HG03571 (cell line): ENCODE measurements around the gene PPP1R3E.
"Not testable (repeated sequence)": the region's sequence is repeated elsewhere in the genome, so short reads cannot be mapped to it uniquely, and the experiment has no call there.

Experiments used
- ATAC-seq: cut with Tn5 transposase; IDR thresholded peaks from one replicate; pipeline ENCODE4 v1.9.1; 2021; ENCODE audit not compliant: unreplicated experiment

Gene PPP1R3E, protein sequence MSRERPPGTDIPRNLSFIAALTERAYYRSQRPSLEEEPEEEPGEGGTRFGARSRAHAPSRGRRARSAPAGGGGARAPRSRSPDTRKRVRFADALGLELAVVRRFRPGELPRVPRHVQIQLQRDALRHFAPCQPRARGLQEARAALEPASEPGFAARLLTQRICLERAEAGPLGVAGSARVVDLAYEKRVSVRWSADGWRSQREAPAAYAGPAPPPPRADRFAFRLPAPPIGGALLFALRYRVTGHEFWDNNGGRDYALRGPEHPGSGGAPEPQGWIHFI

DNA sequence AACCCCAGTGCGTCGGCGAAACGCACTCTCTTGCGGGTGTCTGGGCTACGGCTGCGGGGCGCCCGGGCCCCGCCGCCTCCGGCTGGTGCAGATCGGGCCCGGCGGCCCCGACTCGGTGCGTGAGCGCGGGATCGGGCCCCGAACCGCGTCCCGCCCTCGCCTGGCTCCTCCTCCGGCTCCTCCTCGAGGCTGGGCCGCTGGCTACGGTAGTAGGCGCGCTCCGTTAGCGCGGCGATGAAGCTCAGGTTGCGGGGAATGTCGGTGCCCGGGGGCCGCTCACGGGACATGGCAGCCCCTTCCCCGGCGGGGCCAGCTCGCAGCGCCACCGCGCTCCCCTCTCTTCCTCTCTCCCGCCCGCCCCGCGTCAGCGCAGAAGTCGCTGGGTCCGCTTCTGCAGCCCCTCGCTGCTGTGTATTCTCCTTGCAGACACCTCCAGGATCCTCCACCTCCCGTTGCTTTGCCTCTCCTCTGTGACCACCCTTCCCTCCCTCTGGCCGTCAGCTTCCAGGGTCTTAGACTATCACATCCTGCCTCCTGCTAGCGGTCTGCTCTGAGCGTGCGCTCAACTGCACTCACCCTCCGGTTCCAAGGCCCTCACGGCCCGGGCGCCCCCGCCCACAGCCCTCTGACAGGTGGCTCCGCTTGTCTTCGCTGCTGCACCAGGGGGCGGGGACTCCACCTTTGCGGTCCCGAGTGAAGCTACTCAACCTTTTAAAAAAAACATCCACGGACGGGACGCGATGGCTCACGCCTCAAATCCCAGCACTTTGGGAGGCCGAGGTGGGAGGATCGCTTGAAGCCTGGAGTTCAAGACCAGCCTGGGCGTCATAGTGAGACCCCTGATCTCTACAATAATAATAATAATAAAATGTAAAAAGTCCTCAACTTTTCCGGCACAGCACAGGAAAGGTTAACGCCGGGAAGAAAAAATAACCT is at the start of gene PPP1R3E:
PPP1R3E (minus strand) TSS at position 570 of the 936 bp plus-strand sequence; CDS start at position 287, 283 bp downstream.
- ATAC-seq = peak; percentile 42

DNA sequence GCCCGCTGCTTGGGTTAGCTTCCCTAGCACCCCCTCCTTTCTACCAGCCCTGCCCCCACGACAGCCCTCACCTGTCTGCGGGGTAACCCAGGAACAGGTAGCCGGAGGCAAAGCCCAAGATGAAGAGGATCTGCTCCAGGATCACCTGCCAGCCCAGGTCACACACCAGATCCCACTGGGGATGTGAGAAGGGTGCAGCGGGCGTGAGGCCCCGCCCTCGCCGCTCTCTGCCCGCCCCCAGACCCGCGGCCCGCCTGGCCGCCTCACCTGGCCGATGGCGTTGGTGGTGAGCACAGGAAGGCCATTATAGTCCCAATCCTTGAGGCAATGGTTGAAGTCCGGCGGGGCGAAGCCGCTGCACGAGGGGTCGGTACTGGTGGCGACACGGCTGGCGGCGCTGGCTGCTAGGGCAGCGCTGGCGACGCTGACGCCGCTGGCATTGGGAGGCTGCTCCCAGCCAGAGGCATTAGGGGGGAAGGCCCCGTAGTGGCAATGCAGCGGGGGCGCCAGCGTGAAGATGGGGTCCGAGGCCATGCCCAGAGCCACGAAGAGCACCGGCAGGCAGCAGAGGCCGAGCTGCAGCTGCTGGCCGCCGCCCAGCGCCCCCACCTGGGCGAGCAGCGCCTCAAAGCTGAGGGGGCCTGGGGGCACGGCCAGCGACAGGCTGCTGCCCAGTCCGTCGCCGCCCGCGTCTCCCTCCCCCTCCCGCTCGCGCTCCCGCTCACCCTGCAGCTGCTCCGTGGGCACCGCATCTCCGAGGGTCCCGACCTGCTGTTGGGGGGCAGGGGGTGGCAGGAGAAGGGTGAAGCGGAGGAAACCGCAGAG is 49.2 kb upstream of the PPP1R3E start:
- ATAC-seq = no peak

DNA sequence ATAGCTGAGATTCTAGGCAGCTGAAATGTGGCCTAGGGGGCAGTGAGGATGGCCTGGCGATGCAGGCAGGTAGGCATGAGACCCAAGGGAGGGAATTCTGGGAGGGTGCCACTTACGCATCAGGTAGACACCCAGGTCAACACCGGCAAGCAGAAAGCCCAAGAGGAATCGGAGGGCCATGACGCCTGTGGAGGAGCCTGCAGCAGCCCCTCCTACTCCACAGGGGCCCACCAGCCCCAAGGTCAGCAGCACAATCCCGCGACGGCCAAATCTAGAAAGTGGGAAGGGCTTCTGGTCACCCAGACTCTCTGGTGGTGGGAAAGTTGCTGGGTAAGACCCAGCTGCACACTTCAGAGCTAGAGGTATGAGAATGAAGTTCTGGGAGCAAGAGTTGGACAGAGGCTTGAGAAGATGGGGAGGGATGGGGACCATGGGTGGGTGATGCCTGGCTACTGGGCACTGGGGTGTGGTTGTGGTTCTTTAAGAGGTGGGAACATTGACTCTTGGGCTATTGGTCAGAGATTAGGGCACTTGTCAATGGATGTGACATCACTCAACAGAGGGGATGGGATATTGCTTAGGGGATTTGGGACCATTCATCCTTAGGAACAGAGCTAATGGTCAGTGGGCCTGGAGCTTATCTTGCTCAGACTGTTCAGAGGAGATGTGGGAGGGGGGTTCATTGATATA is 46.6 kb upstream of the PPP1R3E start:
- ATAC-seq = no peak

DNA sequence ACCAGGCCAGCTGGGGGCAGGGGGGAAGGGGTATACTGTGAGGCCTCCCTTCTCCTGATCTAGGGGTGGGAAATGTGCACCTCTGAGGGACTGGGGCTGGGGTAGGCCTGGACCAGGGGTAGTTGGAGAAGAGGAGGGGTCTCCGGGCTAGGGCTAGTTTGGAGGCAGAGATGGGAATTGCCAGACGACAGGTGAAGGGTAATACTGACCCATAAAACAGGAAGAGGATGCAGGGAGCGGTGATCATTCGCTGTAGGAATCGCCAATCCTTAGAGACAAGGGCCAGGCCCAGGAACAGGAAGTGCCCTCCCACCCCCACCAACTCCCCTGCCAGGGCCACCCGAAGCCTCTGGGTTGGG is 45.6 kb upstream of the PPP1R3E start:
- ATAC-seq = no peak

DNA sequence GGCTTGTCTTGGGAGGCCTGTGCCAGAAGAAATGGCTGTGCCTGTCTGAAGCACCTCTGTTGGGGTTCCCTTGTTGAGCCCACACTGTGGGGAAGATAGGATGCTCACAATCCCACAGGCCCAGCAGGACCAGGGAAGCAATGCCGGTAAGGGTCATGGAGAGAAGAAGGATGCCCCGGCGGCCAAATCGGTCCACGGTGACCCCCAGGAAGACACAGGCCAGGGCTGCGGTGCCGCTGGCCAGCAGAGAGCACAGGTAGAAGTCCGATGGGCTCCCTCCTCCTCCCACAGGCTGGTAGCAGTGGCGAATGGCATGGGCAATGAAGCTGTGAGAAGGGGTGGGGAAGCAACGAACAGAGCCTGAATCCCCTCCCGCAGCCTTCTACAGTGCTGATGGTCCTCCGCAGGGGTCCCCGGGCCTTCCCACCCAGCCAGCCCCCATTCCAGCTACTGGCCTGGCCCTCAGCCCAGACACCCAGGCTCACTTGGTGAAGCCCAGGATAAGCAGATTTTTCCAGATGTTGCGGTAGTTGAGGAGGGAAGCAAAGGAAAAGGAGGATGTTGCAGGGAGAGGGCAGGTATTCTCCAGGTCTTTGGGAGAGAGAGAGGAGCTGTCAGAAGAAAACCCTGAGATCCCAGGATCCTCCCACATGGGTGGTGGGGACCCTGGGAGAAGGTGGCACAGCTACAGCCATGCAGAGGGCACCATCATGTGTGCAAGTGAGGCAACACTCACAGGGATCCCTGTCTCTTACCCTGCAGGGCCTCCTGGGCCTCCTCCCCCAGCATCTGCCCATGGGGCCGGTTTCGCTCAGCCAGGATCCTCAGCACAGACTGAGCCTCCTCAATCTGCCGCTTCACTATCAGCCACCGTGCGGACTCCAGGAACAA is 45.0 kb upstream of the PPP1R3E start:
- ATAC-seq = no peak

DNA sequence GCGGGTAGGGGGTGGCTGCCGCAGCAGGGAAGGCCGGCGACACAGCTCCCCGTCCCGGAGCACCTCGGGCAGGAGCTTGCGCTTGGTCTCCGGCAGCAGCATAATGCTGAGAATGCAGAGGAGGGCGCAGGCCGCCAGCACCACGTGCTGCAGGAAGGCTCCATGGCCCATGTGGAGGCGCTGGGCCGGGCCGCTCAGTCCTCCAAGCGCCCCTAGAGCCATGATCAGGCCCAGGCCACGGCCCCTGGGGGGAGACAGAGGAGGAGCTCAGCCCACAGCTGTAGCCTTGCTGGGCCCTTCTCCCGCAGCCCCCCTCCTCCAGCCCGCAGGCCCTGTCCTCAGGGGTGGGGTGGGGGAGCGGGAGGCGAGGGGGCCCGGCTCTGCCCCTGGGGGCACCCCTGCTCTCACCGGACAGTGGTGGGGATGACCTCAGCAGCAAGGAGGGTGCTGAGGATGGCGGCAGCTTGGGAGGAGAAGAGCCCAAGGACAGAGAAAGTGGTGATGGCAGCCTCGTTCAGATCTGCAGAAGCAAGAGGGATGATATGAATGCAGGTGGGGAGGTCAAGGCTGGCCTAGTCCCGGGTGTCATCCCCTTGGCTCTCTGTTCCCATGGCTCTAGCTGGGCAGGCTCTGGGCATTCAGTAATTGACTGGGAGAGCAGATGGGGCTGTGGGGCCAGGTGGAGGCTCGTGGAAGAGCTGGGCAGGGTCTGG is 44.2 kb upstream of the PPP1R3E start:
- no peak for ATAC-seq

DNA sequence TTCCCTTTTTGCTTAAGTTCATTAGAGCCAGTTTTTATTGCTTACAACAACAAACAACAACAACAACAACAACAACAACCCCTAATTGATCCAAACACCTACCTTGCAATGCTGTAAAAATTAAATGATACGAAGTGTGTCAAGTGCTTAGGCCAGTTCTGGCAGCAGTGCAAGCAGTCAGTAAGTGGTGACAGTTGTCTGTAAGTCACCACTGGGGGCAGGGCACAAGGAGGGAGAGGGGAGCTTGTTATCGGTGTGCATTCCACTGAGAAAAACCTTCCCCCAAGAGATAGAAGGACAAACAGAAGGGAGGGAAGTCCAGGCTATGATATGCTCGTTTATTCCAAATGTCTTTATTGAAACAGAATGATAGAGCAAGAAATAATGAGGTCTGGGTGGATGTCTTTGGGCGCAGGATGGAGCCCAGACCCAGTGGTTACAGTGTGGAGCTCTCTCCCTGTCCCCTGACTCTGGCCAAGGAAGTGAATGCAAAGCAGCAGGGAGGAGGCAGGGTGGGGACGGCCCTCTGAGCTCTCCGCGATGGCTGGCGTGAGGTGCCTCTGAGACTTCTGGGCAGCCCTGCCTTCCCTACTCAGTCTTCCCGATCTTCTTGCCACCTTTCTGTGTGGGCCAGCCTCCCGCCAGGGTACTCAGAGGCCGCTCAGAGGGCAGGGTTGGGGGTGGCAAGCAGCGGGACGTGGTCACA is 43.5 kb upstream of the PPP1R3E start:
- no peak for ATAC-seq

DNA sequence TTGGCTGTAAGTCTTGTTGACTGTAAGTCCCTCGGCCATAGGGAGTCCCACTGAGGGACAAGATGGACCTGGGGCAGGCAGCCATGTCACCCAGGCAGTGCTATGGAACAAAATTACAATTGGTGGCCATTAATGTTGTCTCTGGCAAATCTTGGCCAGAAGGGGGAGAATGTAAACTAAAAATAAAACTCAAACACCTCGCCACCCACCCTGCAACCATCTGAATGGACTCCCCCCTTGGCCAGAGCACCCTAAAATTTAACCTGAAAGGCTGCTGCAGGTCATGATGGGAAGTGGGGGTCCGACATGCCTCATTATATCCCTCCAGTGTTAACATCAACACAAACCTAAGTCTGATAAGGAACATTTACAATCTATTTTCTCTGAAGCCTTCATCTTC is 41.8 kb upstream of the PPP1R3E start:
- ATAC-seq = no peak

DNA sequence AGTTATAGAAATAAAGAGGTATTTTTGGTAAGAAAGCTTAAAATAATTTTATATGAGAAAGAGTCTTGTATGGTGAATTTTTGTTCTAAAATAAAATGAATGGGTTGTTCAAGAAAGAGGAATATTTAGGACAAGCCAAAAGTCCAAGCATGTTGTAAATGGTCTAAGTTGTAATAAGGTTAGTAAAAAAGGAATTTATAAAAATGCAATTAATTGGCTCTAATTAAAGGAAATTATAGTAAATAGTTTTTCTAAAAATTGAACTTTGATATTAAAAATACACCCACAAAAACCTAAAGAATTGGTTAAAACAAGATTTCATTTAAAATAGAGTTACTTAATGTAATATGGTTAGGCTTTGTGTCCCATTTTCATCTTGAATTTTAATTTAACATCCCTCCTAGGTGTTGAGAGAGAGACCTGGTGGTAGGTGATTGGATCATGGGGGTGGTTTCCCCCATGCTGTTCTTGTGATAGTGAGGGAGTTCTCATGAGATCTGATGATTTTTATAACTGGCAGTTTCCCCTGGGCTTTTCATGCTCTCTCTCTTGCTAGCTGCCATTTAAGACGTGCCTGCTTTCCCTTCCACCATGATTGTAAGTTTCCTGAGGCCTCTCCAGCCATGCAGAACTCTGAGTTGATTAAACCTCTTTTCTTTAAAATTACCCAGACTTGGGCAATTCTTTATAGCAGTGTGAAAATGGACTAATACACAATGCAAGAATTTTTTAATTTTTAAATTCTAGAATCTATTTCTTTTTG is 37.0 kb upstream of the PPP1R3E start:
- no peak for ATAC-seq

DNA sequence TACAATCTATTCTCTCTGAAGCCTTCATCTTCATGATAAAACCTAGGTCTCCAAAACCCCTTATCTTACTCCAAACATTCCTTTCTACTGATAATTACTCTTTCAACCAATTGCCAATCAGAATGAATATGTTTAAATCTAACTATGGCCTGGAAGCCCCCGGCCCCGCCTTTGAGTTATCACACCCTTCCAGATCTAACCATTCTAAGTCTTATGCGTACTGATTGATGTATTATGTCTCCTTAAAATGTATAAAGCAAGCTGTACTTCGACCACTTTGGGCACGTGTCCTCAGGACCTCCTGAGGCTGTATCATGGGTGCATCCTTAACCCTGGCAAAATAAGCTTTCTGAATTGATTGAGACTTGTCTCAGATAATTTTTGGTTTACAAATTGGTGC is 33.0 kb upstream of the PPP1R3E start:
- no peak for ATAC-seq

DNA sequence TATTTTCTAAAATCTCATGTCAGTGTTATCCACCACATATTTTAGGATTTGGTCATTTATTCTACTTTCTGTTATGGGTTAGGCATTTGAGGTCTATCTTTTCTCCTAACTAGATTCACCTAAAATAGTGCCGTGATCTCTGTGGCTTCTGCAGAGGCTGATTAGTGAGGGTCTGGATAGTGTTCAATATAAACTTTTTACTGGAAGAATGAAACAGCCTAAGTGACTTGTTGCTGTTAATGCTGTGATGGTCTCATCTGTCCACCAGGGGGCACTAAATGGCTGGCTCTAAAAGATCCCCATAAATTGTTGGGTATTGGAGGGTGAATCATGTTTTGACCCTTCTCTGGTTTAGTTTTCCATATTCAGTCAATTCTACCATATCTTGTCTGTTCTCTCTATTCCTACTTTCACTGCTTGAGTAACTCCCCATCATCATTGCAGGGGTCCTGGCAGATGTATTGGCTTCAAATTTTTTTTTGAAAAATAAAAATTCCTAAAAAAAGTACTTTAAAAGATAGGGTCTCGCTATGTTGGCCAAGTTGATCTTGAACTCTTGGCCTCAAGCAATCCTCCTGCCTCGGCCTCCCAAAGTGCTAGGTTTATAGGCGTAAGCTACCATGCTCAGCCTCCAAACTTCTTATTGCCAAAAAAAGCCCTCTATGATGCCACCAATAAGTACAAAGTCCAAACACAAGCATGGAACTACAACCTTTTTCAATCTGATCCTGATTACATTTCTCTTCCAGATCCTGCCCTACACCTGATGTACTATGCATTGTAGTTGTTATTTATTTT is 25.5 kb upstream of the PPP1R3E start:
- ATAC-seq = no peak

DNA sequence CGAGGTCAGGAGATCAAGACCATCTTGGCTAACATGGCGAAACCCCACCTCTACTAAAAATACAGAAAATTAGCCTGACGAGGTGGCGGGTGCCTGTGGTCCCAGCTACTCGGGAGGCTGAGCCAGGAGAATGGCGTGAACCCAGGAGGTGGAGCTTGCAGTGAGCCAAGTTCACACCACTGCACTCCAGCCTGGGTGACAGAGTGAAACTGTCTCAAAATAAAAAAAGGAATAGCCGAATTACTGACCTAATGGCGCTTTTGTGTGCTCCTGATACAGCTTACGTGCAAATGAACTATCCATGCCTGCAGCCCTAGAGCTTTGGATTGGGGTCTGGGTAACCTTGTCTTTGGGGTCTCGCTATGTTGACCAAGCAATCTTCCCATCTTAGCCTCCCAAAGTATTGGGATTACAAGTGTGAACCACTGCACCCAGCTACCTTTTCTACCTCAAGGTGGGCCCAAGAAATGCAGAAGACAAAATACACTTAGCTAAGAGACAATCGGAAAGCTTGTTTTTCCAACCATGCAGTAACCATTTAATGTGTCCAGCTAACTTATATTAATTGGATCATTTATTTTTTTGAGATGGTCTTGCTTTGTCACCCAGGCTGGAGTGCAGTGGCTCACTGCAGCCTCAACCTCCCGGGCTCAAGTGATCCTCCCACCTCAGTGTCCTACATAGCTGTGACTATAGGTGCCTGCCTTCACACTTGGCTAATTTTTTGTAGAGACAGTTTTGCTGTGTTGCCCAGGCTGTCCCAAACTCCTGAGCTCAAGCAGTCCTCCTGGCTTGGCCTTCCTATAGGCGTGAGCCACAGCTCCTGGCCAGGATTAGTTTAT is 24.1 kb upstream of the PPP1R3E start:
- ATAC-seq = no peak

DNA sequence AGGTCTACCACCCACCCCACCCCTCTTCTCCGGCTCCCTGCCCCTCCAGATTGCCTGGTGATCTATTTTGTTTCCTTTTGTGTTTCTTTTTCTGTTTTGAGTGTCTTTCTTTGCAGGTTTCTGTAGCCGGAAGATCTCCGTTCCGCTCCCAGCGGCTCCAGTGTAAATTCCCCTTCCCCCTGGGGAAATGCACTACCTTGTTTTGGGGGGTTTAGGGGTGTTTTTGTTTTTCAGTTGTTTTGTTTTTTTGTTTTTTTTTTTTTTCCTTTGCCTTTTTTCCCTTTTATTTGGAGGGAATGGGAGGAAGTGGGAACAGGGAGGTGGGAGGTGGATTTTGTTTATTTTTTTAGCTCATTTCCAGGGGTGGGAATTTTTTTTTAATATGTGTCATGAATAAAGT is 23.1 kb upstream of the PPP1R3E start:
- not testable (repeated sequence) for ATAC-seq

DNA sequence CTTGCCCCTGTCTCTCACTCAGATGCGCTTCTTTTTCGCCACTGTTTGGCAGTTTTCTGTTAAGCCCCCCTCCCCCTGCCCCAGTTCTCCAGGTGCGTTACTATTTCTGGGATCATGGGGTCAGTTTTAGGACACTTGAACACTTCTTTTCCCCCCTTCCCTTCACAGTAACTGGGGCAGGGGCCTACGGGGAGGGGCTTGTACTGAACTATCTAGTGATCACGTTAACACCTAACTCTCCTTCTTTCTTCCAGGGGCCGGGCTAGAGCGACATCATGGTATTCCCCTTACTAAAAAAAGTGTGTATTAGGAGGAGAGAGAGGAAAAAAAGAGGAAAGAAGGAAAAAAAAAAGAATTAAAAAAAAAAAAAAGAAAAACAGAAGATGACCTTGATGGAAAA is 22.3 kb upstream of the PPP1R3E start:
- no peak for ATAC-seq

DNA sequence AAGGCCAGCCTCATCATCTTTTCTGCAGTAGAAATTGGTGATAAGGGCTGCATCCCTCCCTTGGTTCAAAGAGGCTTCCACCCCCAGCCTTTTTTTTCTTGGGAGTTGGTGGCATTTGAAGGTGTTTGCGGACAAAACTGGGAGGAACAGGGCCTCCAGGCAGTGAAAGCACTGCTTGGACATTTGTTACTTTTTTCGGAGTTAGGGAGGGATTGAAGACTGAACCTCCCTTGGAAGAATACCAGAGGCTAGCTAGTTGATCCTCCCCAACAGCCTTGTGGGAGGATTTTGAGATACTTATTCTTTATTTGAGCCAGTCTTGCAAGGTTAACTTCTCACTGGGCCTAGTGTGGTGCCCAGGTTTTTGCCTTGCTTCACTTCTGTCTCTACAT is 21.8 kb upstream of the PPP1R3E start:
- no peak for ATAC-seq

DNA sequence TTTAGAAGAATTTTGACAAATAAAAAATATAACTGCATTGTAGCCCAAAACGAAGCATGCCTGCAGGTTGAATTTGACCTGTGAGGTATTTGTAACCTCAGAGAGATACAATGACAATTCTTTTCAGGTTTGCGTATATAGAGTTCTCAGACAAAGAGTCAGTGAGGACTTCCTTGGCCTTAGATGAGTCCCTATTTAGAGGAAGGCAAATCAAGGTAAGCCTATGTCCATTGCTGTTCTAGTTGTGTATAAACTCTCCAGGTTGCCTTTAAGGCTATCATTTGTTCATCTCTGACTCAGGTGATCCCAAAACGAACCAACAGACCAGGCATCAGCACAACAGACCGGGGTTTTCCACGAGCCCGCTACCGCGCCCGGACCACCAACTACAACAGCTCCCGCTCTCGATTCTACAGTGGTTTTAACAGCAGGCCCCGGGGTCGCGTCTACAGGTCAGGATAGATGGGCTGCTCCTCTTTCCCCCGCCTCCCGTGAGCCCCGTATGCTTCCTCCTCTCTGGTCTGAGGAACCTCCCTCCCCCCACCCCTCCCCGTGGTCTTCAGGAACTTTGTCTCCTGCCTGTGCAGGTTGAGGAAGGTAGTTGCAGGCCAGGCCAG is 21.3 kb upstream of the PPP1R3E start:
- no peak for ATAC-seq
